NCI-H2171 (cell line): Measurements from ENCODE around the gene PCSK4.

Source experiments
- DNase-seq: peaks from one replicate; lab custom pipeline; 2025; lab: John Stamatoyannopoulos, UW

Gene PCSK4

DNA sequence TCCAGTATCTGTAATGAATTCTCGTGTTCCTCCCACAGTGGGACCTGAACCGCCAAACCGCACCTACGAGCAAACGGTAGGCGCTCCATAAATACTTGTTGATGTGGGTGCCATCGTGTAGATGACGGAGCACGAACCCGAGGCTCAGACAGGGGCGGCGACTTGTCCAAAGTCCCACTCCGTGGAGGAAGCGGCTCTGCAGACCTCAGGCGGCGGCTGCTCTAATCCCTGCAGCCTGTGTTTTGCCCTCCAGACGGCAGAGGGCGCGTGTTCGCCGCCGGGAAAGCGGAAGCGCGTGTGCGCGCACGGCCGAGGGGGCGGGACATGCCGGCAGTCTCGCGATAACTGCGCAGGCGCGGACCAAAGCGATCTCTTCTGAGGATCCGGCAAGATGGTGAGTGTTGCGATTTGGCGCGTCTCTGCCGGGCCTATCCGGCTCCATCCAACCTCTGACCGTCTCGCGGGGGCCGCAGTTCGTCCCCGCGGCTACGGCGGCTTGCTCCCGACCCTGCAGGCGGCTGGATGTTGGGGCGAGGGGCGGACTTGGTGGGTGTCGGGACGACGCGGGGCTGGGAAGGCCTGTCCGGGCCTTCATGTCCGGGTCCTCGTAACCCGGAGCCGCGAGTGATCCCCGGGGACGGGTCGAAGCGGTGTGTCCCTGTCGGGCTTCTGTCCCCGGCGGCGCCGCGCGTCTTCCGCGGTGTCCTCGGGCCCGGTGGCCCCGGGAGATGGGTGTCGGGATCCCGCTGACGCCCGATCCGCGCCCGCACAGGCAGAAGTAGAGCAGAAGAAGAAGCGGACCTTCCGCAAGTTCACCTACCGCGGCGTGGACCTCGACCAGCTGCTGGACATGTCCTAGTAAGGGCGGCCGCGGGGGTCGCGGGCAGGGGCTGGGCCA lies 51.9 kb downstream of the PCSK4 start, which contains the start of gene RPS15:
Gene RPS15 (plus strand): TSS at position 362 of the 898 bp plus-strand sequence. CDS start 30 bp downstream, at position 392.
- DNase-seq = peak; percentile 92

DNA sequence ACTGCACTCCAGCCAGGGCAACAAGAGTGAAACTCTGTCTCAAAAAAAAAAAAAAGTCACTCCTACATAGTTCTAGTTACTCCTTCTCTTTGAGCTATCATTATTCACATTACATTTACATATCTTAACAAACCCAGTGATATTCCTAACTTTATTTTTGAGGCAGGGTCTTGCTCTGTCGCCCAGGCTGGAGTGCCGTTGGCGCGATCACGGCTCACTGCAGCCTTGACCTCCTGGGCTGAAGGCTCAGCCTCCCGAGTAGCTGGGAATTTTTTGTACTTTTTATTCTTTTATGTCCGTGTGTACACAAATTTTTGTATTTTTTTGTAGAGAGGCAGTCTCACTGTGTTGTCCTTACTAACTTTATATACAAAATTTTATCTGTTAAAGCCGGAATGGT lies 52.5 kb downstream of the PCSK4 start:
- DNase-seq = no peak

DNA sequence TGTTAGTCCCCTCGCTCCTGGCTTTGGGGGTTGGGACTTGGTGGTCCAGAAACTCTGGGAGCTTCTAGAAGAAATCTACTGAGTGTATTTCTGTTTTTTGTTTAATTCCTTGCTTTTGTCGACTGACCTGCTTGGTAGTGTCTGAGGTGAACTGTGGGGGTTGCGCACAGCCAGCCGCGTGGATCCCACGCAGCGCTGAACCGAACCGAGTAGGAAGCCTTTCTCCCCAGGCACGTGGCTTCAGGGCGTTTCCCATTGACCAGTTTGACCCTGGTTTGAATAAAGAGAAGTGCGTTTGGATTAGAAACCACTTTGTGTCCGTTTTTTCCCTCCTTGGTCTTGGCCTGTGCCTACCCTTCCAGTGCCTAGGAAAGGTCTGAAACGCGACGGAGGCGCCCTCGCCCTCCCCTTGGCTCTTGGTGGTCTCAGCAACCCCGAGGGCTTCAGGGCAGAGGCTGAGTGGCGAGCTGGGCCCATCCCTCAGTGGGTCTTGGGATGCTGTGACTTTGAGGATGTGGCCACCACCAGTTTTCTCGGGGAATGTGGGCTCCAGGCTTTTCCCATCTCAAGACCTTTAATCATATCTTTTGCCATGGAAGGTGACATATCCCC lies 54.7 kb downstream of the PCSK4 start:
- DNase-seq = no peak

DNA sequence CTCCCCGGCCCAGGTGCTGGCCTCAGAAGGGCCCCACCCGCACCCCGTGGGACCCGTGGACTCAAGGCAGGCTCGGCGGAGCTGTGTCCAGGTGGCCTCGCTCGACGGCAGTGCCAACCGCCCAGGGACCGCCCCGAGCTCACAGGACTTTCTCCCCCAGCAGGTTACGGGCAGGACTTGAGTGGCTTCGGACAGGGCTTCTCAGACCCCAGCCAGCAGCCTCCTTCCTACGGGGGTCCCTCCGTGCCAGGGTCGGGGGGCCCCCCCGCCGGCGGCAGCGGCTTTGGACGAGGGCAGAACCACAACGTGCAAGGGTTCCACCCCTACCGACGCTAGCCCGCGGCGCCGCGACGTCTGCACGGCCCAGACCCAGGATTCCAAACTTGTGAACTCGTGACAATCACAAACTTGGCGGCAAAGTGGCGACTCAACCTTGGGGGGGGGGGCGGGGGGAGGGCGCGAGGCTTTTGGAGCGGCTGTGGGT lies 55.5 kb downstream of the PCSK4 start:
- no peak for DNase-seq

DNA sequence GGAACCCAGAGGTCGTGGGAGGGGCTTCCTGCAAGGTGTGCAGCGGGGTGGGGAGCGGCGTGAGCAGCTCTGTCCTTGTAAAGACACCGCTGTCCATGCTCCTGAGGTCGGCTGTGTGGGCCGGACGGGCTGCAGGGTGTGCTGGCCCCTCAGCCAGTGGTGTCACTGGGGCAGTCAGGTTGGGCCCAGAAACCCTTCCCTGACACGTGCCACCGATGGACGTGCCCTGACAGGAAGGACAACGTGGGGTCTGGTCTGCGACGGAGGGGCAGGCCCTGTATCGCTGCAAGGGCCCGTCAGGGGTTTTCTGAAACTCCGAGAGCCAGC lies 56.1 kb downstream of the PCSK4 start:
- no peak for DNase-seq

DNA sequence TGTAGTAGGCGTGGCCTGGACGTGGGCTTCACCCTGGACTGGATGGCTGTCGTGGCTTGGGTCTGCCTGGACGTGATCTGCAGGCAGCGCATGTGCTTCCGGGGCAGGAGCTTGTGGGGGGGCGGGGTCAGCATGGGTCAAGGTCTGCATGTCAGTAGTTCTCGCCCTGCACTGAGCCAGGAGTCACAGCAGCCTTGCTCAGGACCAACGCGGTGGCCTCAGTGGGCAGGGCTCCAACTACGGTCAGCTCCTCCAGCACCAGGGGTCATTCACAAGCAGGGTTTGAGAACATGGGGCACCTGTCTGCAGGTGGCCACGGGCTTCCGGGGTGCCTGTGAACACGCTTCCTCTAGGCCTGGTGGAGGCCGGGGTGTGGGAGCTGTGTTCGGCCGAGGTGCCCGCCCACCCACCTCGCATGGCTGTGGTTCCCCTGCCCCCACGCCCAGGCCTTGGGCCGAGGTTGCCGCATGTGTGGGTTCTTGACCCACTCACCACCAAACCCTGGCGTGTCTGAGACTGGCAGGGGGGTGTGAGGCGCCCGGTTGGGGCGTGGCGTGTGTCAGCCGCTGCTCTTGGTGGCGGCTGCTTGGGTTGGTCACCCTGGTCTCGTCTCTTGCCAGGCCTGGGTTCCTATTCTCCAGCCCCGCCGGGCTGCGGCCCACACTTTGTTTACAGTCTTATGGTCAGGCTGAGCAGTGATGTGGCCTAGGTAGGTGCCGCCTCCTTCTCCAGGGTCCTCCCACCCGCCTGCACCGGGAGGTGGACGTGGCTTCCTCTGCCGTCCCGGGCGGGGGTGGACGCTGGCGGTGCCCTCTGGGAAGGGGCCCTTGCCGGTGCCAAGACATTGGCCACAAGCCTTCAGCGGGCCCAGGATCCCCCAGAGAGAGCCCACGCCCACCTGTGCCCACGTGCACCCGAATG lies 56.8 kb downstream of the PCSK4 start:
- no peak for DNase-seq

DNA sequence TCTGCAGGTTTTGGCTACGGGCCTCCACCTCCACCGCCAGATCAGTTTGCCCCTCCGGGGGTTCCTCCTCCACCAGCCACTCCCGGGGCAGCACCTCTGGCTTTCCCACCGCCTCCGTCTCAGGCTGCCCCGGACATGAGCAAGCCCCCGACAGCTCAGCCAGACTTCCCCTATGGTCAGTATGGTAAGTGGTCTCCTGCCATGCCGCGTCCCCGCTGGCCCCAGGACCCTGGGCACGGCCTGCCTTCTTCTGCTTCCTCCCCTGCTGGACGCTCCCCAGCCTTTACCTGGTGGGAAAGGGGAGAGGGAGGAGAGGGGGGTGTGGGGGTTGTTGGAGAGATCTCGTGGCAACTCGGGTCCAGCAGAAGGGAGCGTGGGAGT lies 57.7 kb downstream of the PCSK4 start:
- DNase-seq = no peak

DNA sequence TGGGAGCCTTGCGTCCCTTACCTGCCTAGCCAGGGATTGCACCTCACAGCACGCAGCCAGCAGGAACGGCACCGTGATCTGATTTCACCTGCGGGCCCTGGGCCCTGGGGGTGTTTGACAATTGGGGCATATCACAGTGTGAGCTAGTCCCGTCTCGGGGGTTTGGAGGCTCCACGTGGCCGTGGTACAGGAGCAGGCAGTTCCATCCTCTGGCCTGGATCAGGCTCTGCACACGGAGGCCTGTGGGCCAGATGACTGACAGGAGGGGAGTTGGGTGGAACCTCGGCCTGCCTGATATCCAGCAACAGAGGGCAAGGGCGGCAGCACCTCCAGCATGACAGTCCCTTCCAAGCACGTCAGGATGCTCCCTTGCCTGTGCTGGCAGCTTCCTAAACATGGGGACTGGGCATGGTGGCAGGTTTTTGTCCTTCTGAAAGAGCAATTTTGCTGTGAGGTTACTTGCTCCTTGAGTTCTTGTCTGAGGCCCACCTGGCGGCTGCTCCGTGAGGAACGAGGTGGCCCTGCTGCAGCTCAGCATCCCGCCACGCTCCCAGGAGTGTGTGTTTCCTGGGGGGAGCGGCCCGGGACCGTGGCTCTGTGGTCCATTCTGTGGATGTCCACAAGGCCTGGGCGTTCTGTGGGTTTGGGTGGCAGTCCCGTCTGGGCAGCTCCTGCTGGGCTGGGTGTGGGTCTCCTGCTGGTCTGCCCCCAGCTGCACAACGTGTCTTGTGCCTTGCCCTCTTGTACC lies 58.2 kb downstream of the PCSK4 start:
- no peak for DNase-seq
